Mucosa of stomach (tissue), 1 donor: ENCODE results near the gene MED20.

Experiments
- H3K27me3 ChIP-seq: one replicate; pipeline ENCODE4 v1.7.0; 2013; ENCODE audit warnings: mild to moderate bottlenecking, low read length; ENCODE audit not compliant: control insufficient read depth, insufficient read depth
- H3K36me3 ChIP-seq: one replicate; pipeline ENCODE4 v1.7.0; 2013; ENCODE audit warnings: low read length; ENCODE audit not compliant: control insufficient read depth, insufficient read depth
- H3K4me1 ChIP-seq: one replicate; pipeline ENCODE4 v1.7.0; 2013; ENCODE audit warnings: mild to moderate bottlenecking, low read length; ENCODE audit not compliant: control insufficient read depth, insufficient read depth
- H3K4me3 ChIP-seq: one replicate; pipeline ENCODE4 v1.7.0; 2013; ENCODE audit warnings: low read length
- H3K9ac ChIP-seq: one replicate; pipeline ENCODE4 v1.7.0; 2013; ENCODE audit warnings: mild to moderate bottlenecking, low read length, moderate library complexity
- H3K9me3 ChIP-seq: one replicate; pipeline ENCODE4 v1.7.0; 2013; ENCODE audit warnings: mild to moderate bottlenecking, low read length, moderate library complexity; ENCODE audit not compliant: control insufficient read depth
- donor health status: Pancreatic carcinoma.

The MED20 gene

GRCh38 chr6:41858703-41859102 lies 62.2 kb downstream of the MED20 start:
- Histone ChIP-seq H3K9me3 (no peaks in the 10 kb centered on the region), H3K4me1 (no peaks in the 10 kb centered on the region), H3K27me3 (no peaks in the 10 kb centered on the region), H3K36me3 (no peaks in the 10 kb centered on the region), H3K4me3 (no peak overlapping the region), H3K9ac (no peak overlapping the region)
